ENCODE measurements around the gene BCKDHB. TPM values are rescaled to one million over a fixed set of nuclear protein-coding genes. Genes with fewer than 3 reads are reported as not detected.

Gene BCKDHB
- total RNA-seq, 6 donors from 2014 or later = 12.8 to 26.2 (median 14.5) TPM

DNA sequence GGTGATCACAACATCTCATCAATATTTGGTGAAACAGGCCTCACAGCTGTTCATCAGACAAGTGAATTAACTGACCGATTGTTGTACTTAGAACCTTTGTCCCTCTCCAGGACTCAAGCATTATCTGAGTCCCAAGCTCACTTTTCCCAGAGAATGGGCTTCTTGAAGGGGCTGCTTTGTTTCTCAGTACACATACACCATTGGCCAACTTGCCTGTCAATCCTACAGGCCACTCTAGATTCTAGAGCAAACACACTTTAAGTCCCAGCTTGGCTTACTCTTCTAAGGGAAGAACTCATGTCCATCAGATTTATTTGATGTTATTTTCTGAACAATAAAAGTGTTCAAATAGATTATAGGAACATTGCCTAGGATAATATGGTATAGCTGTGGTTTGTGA lies 249.5 kb downstream of the BCKDHB start:
- H3K27ac ChIP-seq = no peak overlapping the region
- H3K4me1 ChIP-seq = no peaks in the 10 kb centered on the region
- TF ChIP-seq EP300 (IDR thresholded peaks at IDR 0.05) (no peak), CTCF (IDR thresholded peaks at IDR 0.05) (no peak), POLR2A (IDR thresholded peaks at IDR 0.05) (no peak), POLR2AphosphoS5 (IDR thresholded peaks at IDR 0.05) (no peak)
- H3K36me3 ChIP-seq = no peaks in the 10 kb centered on the region
- WGBS, 2 donors = 80 to 100% methylated on average over 1 of the region's 1 CpG
- no peak overlapping the region for H3K4me3 ChIP-seq
- ATAC-seq (ENCODE audit: low FRiP score in 2 of 2) (no peak), DNase-seq (no peak)
- H3K9me3 ChIP-seq = no peaks in the 10 kb centered on the region
- no peaks in the 10 kb centered on the region for H3K27me3 ChIP-seq

DNA sequence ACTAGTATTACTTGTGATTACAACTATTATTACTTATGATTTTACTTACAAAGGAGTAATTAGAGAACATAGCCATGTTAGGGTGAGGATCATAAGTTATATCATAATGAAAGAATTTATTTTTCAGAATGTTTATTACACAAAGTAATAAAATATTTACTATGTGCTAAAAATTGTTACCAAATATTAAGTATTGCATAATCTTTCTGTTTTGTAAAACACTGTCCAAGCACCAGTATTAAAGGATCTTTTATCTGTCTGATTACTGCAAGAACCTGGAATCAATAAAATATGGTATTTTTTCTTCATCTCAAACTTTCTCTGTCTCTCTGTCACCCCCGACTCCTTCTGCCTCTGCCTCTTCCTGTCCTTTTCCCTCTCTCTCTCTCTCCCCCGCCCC lies 250.1 kb downstream of the BCKDHB start:
- 45 to 86% methylated on average over 2 of the region's 2 CpGs for WGBS, 2 donors
- H3K4me3 ChIP-seq = no peak overlapping the region
- no peaks in the 10 kb centered on the region for H3K4me1 ChIP-seq
- TF ChIP-seq POLR2A (IDR thresholded peaks at IDR 0.05) (no peak), EP300 (IDR thresholded peaks at IDR 0.05) (no peak), POLR2AphosphoS5 (IDR thresholded peaks at IDR 0.05) (no peak), CTCF (IDR thresholded peaks at IDR 0.05) (no peak)
- ATAC-seq (ENCODE audit: low FRiP score in 2 of 2) = no peak
- no peaks in the 10 kb centered on the region for H3K27me3 ChIP-seq
- no peak overlapping the region for H3K27ac ChIP-seq
- no peaks in the 10 kb centered on the region for H3K36me3 ChIP-seq
- no peak for DNase-seq
- H3K9me3 ChIP-seq = no peaks in the 10 kb centered on the region

DNA sequence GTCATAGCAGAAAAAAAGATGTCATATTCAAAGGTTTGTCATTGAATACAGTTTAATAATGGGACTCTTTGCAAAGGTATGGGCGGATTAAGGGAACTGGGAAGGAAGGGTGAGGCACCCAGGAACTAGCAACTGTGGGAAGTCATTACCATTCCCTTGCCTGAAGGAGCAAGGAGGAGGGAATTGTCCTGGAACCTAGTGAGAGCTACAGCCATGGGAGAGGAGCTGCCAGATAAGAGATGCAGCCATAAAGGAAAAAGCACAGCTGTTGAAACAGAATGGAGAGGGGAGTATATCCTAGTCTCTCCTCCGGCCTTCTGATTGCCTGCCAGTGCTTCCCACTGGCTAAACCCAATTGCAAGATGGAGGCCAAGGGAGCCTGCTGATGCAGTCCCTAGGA lies 250.6 kb downstream of the BCKDHB start:
- ATAC-seq (ENCODE audit: low FRiP score in 2 of 2) (no peak), DNase-seq (no peak)
- H3K4me3 ChIP-seq = no peak overlapping the region
- H3K27ac ChIP-seq = no peak overlapping the region
- H3K4me1 ChIP-seq = no peaks in the 10 kb centered on the region
- TF ChIP-seq POLR2A (IDR thresholded peaks at IDR 0.05) = no peak
- no peak for TF ChIP-seq CTCF (IDR thresholded peaks at IDR 0.05)
- no peak for TF ChIP-seq POLR2AphosphoS5 (IDR thresholded peaks at IDR 0.05)
- no peak for TF ChIP-seq EP300 (IDR thresholded peaks at IDR 0.05)
- H3K9me3 ChIP-seq = no peaks in the 10 kb centered on the region
- H3K36me3 ChIP-seq = no peaks in the 10 kb centered on the region
- H3K27me3 ChIP-seq = no peaks in the 10 kb centered on the region
- 86 to 92% methylated on average over 2 of the region's 2 CpGs for WGBS, 2 donors

DNA sequence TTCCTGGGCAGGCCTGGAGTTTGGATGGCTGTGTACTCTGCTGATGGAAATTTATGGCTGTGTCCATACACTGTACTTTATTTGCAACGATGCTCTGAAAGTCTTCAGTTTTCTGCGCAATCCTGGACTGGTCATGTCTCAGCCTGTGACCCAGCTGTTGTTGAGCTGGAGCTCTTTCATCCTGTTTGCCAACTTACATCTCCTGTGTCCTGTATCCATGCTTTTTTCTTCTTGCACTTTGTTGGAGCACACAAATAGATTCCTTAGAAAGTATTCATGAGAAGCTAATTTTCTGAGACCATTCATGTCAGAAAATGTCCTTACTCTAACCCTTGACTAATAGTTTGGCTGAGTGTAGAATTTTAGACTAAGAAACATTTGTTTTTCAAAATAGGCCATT lies 251.2 kb downstream of the BCKDHB start:
- H3K4me1 ChIP-seq = no peaks in the 10 kb centered on the region
- no peaks in the 10 kb centered on the region for H3K27me3 ChIP-seq
- 89 to 93% methylated on average over 2 of the region's 2 CpGs for WGBS, 2 donors
- ATAC-seq (ENCODE audit: low FRiP score in 2 of 2) (peak in 1 of 2 donors; percentile 61), DNase-seq (no peak)
- TF ChIP-seq EP300 (IDR thresholded peaks at IDR 0.05) (no peak), POLR2AphosphoS5 (IDR thresholded peaks at IDR 0.05) (no peak), CTCF (IDR thresholded peaks at IDR 0.05) (no peak), POLR2A (IDR thresholded peaks at IDR 0.05) (no peak)
- no peak overlapping the region for H3K27ac ChIP-seq
- no peaks in the 10 kb centered on the region for H3K36me3 ChIP-seq
- H3K9me3 ChIP-seq = no peaks in the 10 kb centered on the region
- no peak overlapping the region for H3K4me3 ChIP-seq

- H3K4me1 ChIP-seq = no peaks in the 10 kb centered on the region
- TF ChIP-seq CTCF (IDR thresholded peaks at IDR 0.05) = no peak
- no peak for TF ChIP-seq EP300 (IDR thresholded peaks at IDR 0.05)
- no peak for TF ChIP-seq POLR2AphosphoS5 (IDR thresholded peaks at IDR 0.05)
- no peak for TF ChIP-seq POLR2A (IDR thresholded peaks at IDR 0.05)
- ATAC-seq (ENCODE audit: low FRiP score in 2 of 2) (no peak), DNase-seq (no peak)
- H3K27me3 ChIP-seq = no peaks in the 10 kb centered on the region
- WGBS, 2 donors = 92 to 94% methylated on average over 3 of the region's 3 CpGs
- no peak overlapping the region for H3K4me3 ChIP-seq
- H3K36me3 ChIP-seq = no peaks in the 10 kb centered on the region
- H3K27ac ChIP-seq = no peak overlapping the region
- H3K9me3 ChIP-seq = no peaks in the 10 kb centered on the region
These were observed 257.1 kb downstream of the BCKDHB start for GRCh38 chr6:80363501-80364122.

All from upper lobe of left lung (tissue), 6 donors.